Choroid plexus epithelial cell (primary cell): Measurements from ENCODE around the gene CNTNAP4.

Experiments
- DNase-seq: peaks from one replicate; pipeline ENCODE4 v3.0.0-alpha.2; 2010; ENCODE audit warnings: low read depth
- H3K4me3 ChIP-seq: 2 replicates; pipeline ENCODE4 v1.5.1; 2011; ENCODE audit warnings: low read depth, mild to moderate bottlenecking, control low read depth, low read length, moderate library complexity
- CTCF ChIP-seq: conservative IDR thresholded peaks from 2 replicates; pipeline ENCODE4 v1.5.1; 2011; ENCODE audit warnings: low read depth, mild to moderate bottlenecking, control low read depth, inconsistent platforms, low read length, moderate library complexity

CNTNAP4 gene

DNA sequence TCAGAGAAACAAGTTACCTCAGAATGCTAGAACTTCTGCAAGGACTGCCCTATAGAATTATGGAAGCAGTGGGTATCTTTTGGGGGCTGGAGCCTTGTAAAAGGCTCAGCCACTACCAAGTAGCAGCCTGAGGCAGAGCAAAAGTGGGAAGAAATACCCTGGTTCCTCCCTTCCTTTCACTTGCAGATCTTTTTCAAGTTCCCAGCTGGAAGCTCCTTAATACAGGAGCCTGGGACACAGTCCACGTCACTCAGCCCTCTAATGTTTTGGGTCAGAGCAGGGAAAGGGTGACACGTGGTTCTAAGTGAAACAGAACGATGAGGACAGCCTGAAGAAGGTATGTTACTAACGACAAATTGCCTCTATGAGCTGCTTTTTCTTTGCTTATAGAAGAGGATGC, 93.1 kb downstream of the CNTNAP4 start:
- no peak overlapping the region for H3K4me3 ChIP-seq
- DNase-seq, result no peak

DNA sequence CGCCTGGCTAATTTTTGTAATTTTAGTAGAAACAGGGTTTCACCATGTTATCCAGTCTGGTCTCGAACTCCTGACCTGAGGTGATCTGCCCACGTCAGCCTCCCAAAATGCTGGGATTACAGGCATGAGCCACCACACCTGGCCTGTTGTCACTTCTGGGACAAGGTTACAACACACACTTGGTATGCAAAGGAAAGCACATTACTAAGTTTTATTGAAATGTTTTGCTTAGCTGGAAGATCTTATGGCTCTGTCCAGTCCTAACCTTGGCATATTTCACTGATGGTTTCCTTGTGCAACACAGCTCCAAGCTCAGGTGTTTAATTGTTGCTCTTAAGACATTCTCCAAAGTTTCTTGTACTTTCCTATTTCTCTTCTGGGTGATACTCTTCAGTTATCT, 94.2 kb downstream of the CNTNAP4 start:
- no peak for DNase-seq
- no peak overlapping the region for H3K4me3 ChIP-seq
- TF ChIP-seq CTCF, result no peak

More for the DNA sequence above, 93.1 kb downstream of the CNTNAP4 start:
- TF ChIP-seq CTCF, result no peak

- no peak for TF ChIP-seq CTCF
- DNase-seq, result no peak
These were observed 96.8 kb downstream of the CNTNAP4 start for GRCh38 chr16:76373998-76374397.

GRCh38 chr16:76376988-76377387, 99.8 kb downstream of the CNTNAP4 start:
- no peak for TF ChIP-seq CTCF
- H3K4me3 ChIP-seq, result no peak overlapping the region
- DNase-seq, result no peak

More at GRCh38 chr16:76373998-76374397, 96.8 kb downstream of the CNTNAP4 start:
- no peak overlapping the region for H3K4me3 ChIP-seq

- DNase-seq, result no peak
These were observed 100.8 kb downstream of the CNTNAP4 start for GRCh38 chr16:76378020-76378419.

GRCh38 chr16:76381096-76381495, 103.9 kb downstream of the CNTNAP4 start:
- H3K4me3 ChIP-seq, result no peak overlapping the region
- no peak for TF ChIP-seq CTCF
- no peak for DNase-seq

More at GRCh38 chr16:76378020-76378419, 100.8 kb downstream of the CNTNAP4 start:
- TF ChIP-seq CTCF, result no peak
- H3K4me3 ChIP-seq, result no peak overlapping the region

GRCh38 chr16:76385601-76386230, 108.5 kb downstream of the CNTNAP4 start:
- TF ChIP-seq CTCF, result no peak
- no peak overlapping the region for H3K4me3 ChIP-seq
- no peak for DNase-seq
